Camera-type eye (tissue), 1 donor: ENCODE measurements around the gene CNTNAP1. TPM values are rescaled to one million over a fixed set of nuclear protein-coding genes. Genes with fewer than 3 reads are reported as not detected.

Experiments used
- total RNA-seq: library from RNA; depleted of rRNA; stranded (reverse); fragments of >200 nt; gene quantifications from one replicate; pipeline ENCODE4 v1.2.3, GENCODE V29; 2014

CNTNAP1 gene
- total RNA-seq, result 20.9 TPM

DNA sequence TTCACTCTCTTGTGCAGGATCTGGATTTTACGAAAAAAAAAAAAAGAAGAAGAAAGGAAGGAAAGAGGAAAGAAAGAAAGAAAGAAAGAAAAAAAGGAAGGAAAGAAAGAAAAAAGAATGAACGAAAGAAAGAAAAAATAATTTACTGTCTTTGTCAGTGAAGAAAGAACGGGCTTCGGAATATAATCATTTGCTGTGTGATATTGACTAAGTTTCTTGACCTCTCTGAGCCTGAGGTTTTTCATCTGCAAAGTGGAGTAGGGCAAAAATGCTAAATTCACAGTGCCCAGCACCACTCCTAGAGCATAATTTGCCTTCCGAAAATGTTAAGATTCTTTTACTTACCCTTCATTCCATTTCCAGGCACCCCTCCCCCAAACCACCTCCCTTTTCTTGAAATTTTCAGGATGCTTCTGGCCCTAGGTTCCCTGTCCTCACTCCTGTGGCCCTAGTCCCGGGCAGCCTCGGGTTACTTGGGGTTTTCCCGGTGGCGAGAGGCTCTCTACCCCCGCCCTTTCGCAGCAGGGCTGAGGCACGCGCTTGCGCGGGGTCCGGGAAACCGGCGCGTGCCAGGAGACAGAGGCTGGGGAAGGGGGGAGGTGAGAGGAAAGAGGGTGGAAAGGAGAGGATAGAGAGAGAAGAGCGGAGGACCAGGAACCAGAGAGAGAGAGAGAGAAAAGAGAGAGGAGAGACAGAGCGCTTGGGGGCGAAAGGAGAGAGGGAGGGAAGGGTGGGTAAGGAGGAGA, at the start of gene CNTNAP1:
Gene CNTNAP1, plus strand, starts transcription at position 556 of the 746 bp plus-strand sequence. CDS start 299 bp downstream, outside the sequence.

DNA sequence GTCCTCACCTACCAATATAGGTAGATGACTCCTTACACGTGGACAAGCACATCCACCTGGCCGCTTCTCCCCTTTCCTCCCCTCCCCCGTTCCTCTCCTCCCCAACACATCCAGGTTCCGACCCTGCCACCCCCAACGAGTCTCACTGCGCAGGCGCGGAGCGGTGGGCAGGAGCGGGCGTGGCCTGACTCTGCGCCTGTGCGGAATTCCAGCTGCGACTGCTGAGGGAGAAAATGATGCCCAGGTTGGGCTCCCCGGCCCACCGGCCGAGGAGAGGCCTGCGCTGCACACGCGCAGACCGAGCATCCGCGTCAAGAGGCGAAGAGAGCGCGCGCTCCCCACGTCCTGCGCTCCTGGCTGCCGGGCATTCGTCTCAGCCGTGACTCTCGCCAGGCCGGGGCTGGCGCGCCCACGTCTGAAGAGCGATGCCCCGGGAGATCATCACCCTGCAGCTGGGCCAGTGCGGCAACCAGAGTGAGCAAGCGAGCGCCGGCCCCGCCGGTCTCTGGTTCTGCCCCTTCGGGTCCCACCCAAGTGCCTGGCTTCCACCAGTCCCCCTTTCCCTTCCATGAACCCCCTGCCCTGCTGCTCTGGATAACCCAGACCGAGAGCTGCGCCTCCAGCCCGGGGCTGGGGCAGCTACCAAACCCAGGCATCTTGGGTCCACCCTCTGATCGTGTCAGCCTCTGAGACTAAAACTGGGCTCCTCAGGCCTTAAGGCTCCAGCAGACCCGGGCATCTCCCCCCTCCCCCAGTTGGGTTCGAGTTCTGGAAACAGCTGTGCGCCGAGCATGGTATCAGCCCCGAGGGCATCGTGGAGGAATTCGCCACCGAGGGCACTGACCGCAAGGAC, 23.0 kb upstream of the CNTNAP1 start, which contains the start of gene TUBG2:
Gene TUBG2, plus strand, starts transcription at position 206 of the 853 bp plus-strand sequence. Its CDS starts 220 bp downstream, at position 426.

DNA sequence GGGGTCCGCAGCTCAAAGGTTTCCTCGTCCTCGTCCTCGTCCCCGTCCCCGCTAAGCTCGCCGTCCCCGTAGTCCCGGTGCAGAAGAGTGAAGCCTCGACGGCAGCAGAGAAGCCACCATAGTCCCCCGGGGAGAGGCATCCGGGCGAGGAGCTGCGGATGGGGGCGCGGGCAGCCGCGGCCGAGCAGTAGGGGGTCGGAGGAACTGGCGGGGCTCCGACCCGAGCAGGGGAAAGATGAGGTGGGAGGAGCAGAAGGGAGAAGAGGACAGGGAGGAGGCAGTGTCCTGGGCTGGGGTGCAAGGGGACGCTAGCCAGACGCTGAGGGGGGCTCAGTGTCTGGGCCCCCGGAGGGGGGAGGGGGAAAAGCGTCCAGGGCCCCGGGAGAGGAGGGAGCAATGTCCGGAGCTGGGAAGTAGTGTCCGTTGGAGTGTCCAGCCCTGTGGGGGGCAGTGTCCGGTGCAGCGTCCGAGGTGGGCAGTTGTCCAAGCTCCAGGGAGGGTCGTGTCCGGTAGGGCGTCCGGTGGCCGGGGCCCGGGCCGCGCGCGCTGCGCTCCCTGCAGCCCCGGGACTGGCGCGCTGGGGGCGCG, 5.8 kb upstream of the CNTNAP1 start, which contains the start of gene PLEKHH3:
Gene PLEKHH3, minus strand, starts transcription at position 571 of the 588 bp plus-strand sequence. Its CDS starts 431 bp downstream, at position 140.

DNA sequence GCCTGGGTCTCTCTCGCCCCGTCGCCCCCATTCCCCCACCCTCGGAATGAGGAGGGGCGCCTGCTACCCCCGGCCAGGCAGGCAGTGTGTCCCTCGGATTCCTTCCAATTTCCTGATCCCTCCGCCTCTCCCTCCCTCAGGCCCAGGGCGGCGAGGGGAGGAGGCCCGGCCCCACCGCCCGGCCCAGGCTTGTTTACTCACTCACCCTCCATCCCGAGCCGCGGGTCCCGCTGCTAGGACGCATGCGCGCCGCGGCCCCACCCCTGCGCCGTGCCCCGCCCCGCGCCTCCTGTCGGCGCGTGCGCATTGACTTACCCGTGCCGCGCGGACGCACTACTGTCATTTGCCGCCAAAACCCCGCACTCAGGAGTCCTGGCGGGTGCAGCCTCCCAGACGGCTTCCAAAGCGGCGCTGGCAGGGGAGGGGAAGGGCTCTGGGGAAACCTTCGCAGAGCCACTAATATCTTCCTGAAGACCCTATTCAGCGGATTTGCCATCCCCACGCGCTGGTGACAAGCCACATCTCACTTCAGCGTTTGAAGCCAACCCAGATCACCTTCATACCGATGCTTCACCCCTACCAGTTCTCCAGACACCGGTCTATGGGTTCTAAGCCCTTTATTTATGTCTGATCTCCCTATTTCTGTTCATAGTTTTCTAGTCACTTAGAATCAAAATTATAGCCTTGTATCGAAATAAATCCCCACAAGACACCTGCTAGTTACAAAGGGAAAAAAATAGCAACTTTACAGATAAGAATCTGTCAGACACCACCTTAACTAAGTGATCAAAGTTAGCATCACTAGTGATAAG, 62.7 kb downstream of the CNTNAP1 start, which contains the start of gene EZH1:
Gene EZH1, minus strand, starts transcription at position 235 of the 812 bp plus-strand sequence. CDS start 16,099 bp downstream, outside the sequence.

Other genes with a start within 250 kb of the CNTNAP1 start
- 185 TPM for gene ATP6V0A1, start 223.7 kb upstream of the CNTNAP1 start, total RNA-seq
- gene NAGLU, start 146.3 kb upstream of the CNTNAP1 start, total RNA-seq, result 29.7 TPM
- 1.1 TPM for gene HSD17B1, start 129.6 kb upstream of the CNTNAP1 start, total RNA-seq
- 19.0 TPM for gene COASY, start 120.4 kb upstream of the CNTNAP1 start, total RNA-seq
- gene MLX, start 115.4 kb upstream of the CNTNAP1 start, total RNA-seq, result 29.8 TPM
- gene PSMC3IP, start 104.8 kb upstream of the CNTNAP1 start, total RNA-seq, result 6.5 TPM
- gene RETREG3, start 73.2 kb upstream of the CNTNAP1 start, total RNA-seq, result 92.3 TPM
- gene TUBG1, start 72.8 kb upstream of the CNTNAP1 start, total RNA-seq, result 28.0 TPM
- 17.0 TPM for gene TUBG2, start 23.2 kb upstream of the CNTNAP1 start, total RNA-seq
- gene PLEKHH3, start 5.5 kb upstream of the CNTNAP1 start, total RNA-seq, result 20.6 TPM
- gene CCR10, start 688 bp upstream of the CNTNAP1 start, total RNA-seq, result 1.2 TPM
- gene EZH1, start 62.5 kb downstream of the CNTNAP1 start, total RNA-seq, result 60.3 TPM
- gene RAMP2, start 78.7 kb downstream of the CNTNAP1 start, total RNA-seq, result 26.2 TPM
- 48.2 TPM for gene VPS25, start 90.9 kb downstream of the CNTNAP1 start, total RNA-seq
- 0.33 TPM for gene WNK4, start 98.1 kb downstream of the CNTNAP1 start, total RNA-seq
- 52.7 TPM for gene COA3, start 116.2 kb downstream of the CNTNAP1 start, total RNA-seq
- not detected for gene CNTD1, start 116.3 kb downstream of the CNTNAP1 start, total RNA-seq
- 76.0 TPM for gene BECN1, start 141.8 kb downstream of the CNTNAP1 start, total RNA-seq
- gene PSME3, start 150.9 kb downstream of the CNTNAP1 start, total RNA-seq, result 49.4 TPM
- 44.6 TPM for gene AOC2, start 162.0 kb downstream of the CNTNAP1 start, total RNA-seq
- gene AOC3, start 168.7 kb downstream of the CNTNAP1 start, total RNA-seq, result 18.6 TPM
- not detected for gene G6PC1, start 218.3 kb downstream of the CNTNAP1 start, total RNA-seq